Ectodermal cell (in vitro differentiated cells): Measurements from ENCODE around the gene CR1.
"Not testable (repeated sequence)": the region's sequence is repeated elsewhere in the genome, so short reads cannot be mapped to it uniquely, and the experiment has no call there.

Source experiments
- H3K27ac ChIP-seq: 2 replicates; pipeline ENCODE4 v1.7.0; 2013; ENCODE audit warnings: mild to moderate bottlenecking, low read depth, low read length; ENCODE audit not compliant: insufficient read depth, poor library complexity, severe bottlenecking
- H3K27me3 ChIP-seq: 2 replicates; pipeline ENCODE4 v1.7.0; 2013; ENCODE audit warnings: mild to moderate bottlenecking, low read length; ENCODE audit not compliant: insufficient read depth, control insufficient read depth, poor library complexity, severe bottlenecking
- H3K36me3 ChIP-seq: one replicate; pipeline ENCODE4 v1.7.0; 2013; ENCODE audit warnings: low read length; ENCODE audit not compliant: control insufficient read depth, insufficient read depth
- H3K4me1 ChIP-seq: one replicate; pipeline ENCODE4 v1.7.0; 2013; ENCODE audit warnings: low read length; ENCODE audit not compliant: control insufficient read depth, insufficient read depth
- H3K4me3 ChIP-seq: 2 replicates; pipeline ENCODE4 v1.7.0; 2013; ENCODE audit warnings: low read depth, low read length, control low read depth; ENCODE audit not compliant: insufficient read depth
- H3K9me3 ChIP-seq: 2 replicates; pipeline ENCODE4 v1.7.0; 2013; ENCODE audit warnings: mild to moderate bottlenecking, low read length, moderate library complexity; ENCODE audit not compliant: control insufficient read depth
- WGBS, 2 experiments: methylation state at CpG; one replicate each; pipeline ENCODE4 v1.1.7; 2013; ENCODE audit warnings: missing lambda C conversion rate in 2 of 2; 5-methylcytosine and 5-hydroxymethylcytosine counted together

Gene CR1

DNA sequence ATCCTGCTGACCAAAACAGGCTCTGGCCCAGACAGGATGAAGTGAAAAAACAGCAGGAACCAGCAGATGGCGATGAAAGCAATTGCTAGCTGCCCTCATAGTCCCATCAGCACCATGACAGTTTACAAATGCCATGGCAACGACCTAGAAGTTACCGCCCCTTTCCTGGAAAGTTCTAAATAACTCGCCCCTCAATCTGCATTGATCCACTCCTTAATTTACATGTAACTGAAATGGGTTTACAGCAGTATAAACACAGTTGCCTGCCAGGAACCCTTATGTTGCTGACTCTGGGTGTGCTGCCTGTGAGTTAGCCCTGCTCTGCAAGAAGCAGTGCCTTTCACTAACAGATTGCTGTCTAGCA, 83.5 kb downstream of the CR1 start:
- Histone ChIP-seq H3K27ac (no peak overlapping the region), H3K4me3 (no peak overlapping the region), H3K36me3 (no peaks in the 10 kb centered on the region), H3K4me1 (no peaks in the 10 kb centered on the region), H3K27me3 (no peaks in the 10 kb centered on the region), H3K9me3 (no peaks in the 10 kb centered on the region)
- WGBS, 2 experiments = 7 to 11% methylated on average over 4 of the region's 4 CpGs

DNA sequence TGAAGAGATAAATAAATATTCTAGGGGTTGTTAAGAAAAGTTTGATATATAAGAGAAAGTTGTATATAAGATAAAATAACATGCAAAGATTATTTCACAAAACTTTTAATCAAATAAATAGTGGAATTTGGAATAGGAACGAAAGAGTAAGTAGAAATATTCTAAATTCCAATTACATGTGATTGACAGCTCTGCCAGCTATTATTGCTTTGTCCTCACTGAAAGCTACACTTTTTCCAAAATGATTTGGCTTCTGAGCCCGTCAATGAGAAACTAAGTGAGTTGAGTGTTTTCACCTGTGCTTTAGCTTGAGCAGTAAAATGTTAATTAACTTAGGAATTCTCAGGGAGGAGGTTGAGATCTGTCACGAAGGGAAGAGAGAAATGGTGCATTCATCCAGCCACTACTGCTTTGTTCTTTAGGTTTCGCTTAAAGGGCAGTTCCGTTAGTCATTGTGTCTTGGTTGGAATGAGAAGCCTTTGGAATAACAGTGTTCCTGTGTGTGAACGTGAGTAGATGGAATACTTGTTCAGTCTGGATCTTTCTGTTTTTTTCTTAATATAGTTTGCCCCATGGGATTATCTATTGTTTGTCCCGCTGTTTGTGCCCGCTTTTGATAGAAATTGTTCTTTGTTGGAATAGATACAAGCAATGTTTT, 85.7 kb downstream of the CR1 start:
- WGBS, 2 experiments = 75 to 76% methylated on average over 8 of the region's 8 CpGs
- no peaks in the 10 kb centered on the region for H3K36me3 ChIP-seq

DNA sequence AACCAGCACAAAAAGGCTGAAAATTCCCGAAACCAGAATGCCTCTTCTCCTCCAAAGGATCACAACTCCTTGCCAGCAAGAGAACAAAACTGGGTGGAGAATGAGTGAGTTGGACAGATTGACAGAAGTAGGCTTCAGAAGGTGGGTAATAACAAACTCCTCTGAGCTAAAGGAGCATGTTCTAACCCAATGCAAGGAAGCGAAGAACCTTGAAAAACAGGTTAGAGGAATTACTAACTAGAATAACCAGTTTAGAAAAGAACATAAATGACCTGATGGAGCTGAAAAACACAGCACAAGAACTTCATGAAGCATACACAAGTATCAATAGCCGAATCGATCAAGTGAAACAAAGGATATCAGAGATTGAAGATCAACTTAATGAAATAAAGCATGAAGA, 93.5 kb downstream of the CR1 start:
- WGBS, 2 experiments = 95 to 100% methylated on average over 4 of the region's 4 CpGs
- H3K9me3 ChIP-seq, H3K27me3 ChIP-seq, H3K4me3 ChIP-seq, H3K36me3 ChIP-seq, H3K4me1 ChIP-seq, H3K27ac ChIP-seq: not testable (repeated sequence)

More for the DNA sequence above, 85.7 kb downstream of the CR1 start:
- no peaks in the 10 kb centered on the region for H3K4me1 ChIP-seq
- H3K27me3 ChIP-seq = no peaks in the 10 kb centered on the region
- H3K9me3 ChIP-seq = no peaks in the 10 kb centered on the region
- no peak overlapping the region for H3K4me3 ChIP-seq
- no peak overlapping the region for H3K27ac ChIP-seq

DNA sequence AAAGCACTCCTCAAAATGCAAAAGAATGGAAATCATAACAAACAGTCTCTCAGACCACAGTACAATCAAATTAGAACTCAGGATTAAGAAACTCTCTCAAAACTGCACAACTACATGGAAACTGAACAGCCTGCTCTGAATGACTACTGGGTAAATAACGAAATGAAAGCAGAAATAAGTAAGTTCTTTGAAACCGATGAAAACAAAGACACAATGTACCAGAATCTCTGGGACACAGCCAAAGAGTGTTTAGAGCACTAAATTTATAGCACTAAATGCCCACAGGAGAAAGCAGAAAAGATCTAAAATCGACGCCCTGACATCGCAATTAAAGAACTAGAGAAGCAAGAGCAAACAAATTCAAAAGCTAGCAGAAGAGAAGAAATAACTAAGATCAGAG, 95.2 kb downstream of the CR1 start:
- not testable (repeated sequence) for H3K9me3 ChIP-seq, H3K4me1 ChIP-seq, H3K27ac ChIP-seq, H3K4me3 ChIP-seq, H3K27me3 ChIP-seq, H3K36me3 ChIP-seq
- 91 to 95% methylated on average over 5 of the region's 5 CpGs for WGBS, 2 experiments

DNA sequence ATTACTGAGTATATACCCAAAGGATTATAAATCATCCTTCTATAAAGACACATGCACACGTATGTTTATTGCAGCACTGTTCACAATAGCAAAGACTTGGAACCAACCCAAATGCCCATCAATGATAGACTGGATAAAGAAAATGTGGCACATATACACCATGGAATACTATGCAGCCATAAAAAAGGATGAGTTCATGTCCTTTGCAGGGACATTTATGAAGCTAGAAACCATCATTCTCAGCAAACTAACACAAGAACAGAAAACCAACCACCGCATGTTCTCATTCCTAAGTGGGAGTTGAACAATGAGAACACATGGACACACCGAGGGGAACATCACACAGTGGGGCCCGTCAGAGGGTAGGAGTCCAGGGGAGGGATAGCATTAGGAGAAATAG, 98.1 kb downstream of the CR1 start:
- H3K4me3 ChIP-seq, H3K27ac ChIP-seq, H3K4me1 ChIP-seq, H3K27me3 ChIP-seq, H3K9me3 ChIP-seq, H3K36me3 ChIP-seq: not testable (repeated sequence)
- 81 to 95% methylated on average over 4 of the region's 4 CpGs for WGBS, 2 experiments

DNA sequence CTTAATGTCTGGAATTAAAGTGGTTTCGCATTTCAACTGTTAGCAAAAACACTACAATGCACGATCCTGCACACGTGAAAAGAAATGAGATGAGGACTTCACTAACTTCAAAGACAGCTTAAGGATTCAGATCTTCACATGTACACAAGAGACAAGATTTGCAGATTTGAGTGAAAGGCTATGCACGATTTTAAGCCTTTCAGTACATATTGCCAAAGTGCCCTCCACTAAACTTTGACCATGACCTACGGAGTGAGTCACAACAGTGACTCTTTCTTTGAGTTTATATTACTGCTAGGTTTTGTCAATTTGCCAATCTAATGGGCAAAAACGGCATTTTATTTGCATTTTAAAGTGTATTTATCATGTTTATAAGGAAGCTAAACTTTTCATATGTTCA, 107.8 kb downstream of the CR1 start:
- no peaks in the 10 kb centered on the region for H3K36me3 ChIP-seq
- H3K27ac ChIP-seq = no peak overlapping the region
- WGBS, 2 experiments = 92 to 100% methylated on average over 5 to 6 of the region's 6 CpGs
- no peaks in the 10 kb centered on the region for H3K27me3 ChIP-seq
- no peaks in the 10 kb centered on the region for H3K9me3 ChIP-seq
- H3K4me1 ChIP-seq = no peaks in the 10 kb centered on the region
- H3K4me3 ChIP-seq = no peak overlapping the region

DNA sequence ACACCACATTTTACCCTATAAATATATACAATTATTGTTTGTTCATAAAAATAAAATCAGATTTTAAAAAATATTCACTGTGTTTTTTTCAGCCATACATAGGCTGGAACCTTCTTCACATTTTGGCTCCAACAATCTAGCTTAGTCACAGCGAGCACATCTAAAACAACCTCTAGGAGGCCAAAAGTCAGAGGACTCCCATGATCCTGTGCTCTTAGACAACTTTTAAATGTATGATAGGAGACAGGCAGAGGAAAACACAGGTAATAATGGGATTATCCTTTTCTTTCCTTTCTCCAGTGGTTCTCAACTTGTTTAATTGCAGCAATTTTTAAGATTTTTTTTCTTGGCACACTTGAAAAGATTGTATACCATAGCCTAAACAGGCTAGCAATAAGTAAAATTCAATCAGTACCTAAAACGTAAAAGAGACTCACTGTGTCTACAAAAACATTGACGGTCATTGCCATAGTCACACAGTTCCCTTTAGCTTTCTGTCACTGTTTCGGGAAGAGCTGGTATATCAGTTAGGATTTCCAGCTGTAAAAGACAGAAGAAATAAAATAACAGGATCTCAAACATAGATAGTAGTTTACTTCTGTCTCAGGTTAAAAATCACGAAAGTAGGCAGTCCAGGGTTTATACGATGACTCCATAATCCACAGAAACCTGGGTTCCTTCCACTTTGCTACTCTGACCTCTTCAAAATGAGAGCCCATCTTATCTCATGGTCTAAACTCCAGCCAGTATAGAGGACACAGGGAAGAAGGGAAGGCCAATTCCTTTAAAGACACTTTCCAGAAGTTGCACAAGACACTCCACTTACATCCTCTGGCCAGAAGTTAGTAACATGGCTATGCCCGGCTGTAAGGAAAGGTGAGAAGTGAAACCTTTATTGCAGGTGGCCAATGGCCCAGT, 109.7 kb downstream of the CR1 start:
- Histone ChIP-seq H3K27ac (no peak overlapping the region), H3K27me3 (no peaks in the 10 kb centered on the region), H3K36me3 (no peaks in the 10 kb centered on the region), H3K4me3 (no peak overlapping the region), H3K9me3 (no peaks in the 10 kb centered on the region), H3K4me1 (no peaks in the 10 kb centered on the region)
- 93 to 94% methylated on average over 7 of the region's 7 CpGs for WGBS, 2 experiments

DNA sequence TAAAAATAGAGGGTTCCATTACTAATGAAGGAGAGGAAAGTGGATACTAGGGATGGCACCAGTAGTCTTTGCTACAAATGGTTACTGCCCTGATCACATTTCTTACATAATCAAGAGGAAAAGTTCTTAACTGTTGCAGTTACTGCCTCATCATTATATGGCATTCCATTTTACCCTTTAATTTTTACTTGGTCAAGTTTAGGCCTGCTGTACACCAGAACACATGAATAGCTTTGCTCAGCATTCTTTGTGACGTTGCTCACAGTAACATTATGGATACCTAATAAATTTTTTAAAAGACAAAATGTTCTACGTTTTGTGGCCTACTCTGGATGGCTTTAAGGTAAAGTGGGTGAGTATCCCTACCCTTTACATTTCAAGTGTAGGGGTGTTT, 110.4 kb downstream of the CR1 start:
- 95 to 100% methylated on average over 1 to 2 of the region's 2 CpGs for WGBS, 2 experiments
- no peaks in the 10 kb centered on the region for H3K36me3 ChIP-seq
- H3K27ac ChIP-seq = no peak overlapping the region
- H3K27me3 ChIP-seq = no peaks in the 10 kb centered on the region
- no peaks in the 10 kb centered on the region for H3K9me3 ChIP-seq
- no peak overlapping the region for H3K4me3 ChIP-seq
- H3K4me1 ChIP-seq = no peaks in the 10 kb centered on the region

DNA sequence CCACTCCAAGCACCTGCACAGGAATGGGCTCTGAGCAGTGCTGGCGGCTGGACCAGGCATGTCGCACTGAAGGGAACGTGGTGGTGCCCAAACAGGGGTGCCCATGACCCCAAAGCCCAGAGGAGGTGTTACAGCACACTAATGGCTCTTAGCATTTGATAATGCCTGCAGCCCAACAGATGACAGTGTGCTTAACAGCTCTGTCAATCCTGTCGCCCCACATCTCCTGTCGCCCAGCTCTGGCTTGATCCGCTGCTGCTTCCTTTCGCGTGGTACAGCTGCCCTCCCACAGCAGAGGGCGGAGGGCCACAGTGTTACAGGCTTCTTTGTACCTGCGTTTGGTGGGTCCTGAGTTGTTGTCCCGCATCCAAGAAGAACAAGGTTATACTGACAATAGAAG, 116.8 kb downstream of the CR1 start:
- Histone ChIP-seq H3K4me3 (no peak overlapping the region), H3K4me1 (no peaks in the 10 kb centered on the region), H3K9me3 (no peaks in the 10 kb centered on the region), H3K27ac (no peak overlapping the region), H3K27me3 (no peaks in the 10 kb centered on the region), H3K36me3 (no peaks in the 10 kb centered on the region)
- WGBS, 2 experiments = 87% methylated on average over 11 of the region's 11 CpGs

DNA sequence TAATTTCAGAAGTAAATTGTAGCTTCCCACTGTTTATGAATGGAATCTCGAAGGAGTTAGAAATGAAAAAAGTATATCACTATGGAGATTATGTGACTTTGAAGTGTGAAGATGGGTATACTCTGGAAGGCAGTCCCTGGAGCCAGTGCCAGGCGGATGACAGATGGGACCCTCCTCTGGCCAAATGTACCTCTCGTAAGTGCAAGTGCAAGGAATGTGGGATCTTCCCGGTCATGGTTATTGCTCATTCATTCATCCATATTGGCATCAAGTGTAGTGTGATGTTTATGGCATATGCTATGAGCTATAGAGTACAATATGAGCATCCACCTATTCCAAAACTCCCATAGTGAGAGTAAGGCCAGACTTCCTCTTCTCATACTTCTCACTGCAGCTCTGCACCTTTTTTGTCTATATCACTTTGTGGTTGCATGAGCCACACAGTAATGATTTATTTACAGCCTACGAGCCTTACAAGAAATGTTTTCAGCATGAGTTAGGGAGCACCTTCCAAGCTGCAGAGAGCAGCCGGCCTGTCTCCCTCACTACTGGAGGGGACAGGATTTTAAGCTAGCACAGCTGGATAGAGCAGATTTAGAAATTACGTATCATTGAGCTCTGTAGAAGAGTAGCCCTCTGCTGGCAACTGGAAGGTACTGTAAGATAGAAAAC, 124.0 kb downstream of the CR1 start:
- Histone ChIP-seq H3K27ac (no peak overlapping the region), H3K27me3 (no peaks in the 10 kb centered on the region), H3K4me3 (no peak overlapping the region), H3K4me1 (no peaks in the 10 kb centered on the region), H3K9me3 (no peaks in the 10 kb centered on the region), H3K36me3 (no peaks in the 10 kb centered on the region)
- WGBS, 2 experiments = 71 to 72% methylated on average over 7 of the region's 7 CpGs
